Esophagus squamous epithelium (tissue), 5 donors: ENCODE measurements around the gene TBC1D14. TPM values are rescaled to one million over a fixed set of nuclear protein-coding genes. Genes with fewer than 3 reads are reported as not detected.
A peak's percentile ranks its signal among the peaks of the same experiment; 100 is the strongest.

ENCODE experiments used
- DNase-seq: peaks from one replicate; lab custom pipeline; 2025; lab: John Stamatoyannopoulos, UW
- H3K27ac ChIP-seq, 4 donors: fragments of 200-600 bp; sonication (generic); one replicate each; pipeline ENCODE4 v1.5.1; 2016 to 2019; ENCODE audit warnings: mild to moderate bottlenecking in 1 of 4
- H3K27me3 ChIP-seq, 4 donors: fragments of 200-600 bp; sonication (generic); 1 replicate in 3 of 4; 2 replicates in 1 of 4; pipeline versions ENCODE4 v1.5.1 to v1.6.0; 2017 to 2021; ENCODE audit warnings: antibody characterized with exemption in 1 of 4
- H3K36me3 ChIP-seq, 3 donors: fragments of 200-600 bp; sonication (generic); one replicate each; pipeline ENCODE4 v1.5.1; 2016 to 2019
- H3K4me1 ChIP-seq, 3 donors: fragments of 200-600 bp; sonication (generic); one replicate each; pipeline ENCODE4 v1.5.1; 2017 to 2019
- H3K4me3 ChIP-seq, 4 donors: fragments of 200-600 bp; sonication (generic); 1 replicate in 3 of 4; 2 replicates in 1 of 4; pipeline ENCODE4 v1.5.1; 2016 to 2019; ENCODE audit warnings: mild to moderate bottlenecking in 2 of 4, moderate library complexity in 1 of 4
- H3K9me3 ChIP-seq, 3 donors: fragments of 200-600 bp; sonication (generic); one replicate each; pipeline ENCODE4 v1.5.1; 2016 to 2019
- POLR2A ChIP-seq, 4 donors: fragments of 450-650 bp; IDR thresholded peaks; one replicate each; pipeline ENCODE4 v1.6.1; 2017; ENCODE audit warnings: antibody characterized with exemption in 4 of 4, mild to moderate bottlenecking in 4 of 4, moderate library complexity in 3 of 4
- WGBS, 2 donors: methylation state at CpG; one replicate each; pipeline ENCODE4 v1.1.5; 2018; 5-methylcytosine and 5-hydroxymethylcytosine counted together
- intact Hi-C: fragments of 100-400 bp; cut with DNase I; formaldehyde crosslinking; loops from one replicate; pipeline ENCODE4 v1.15.0; 2022
- total RNA-seq, 4 donors: library from RNA; depleted of rRNA; stranded (reverse); fragments of >200 nt; gene quantifications; one replicate each; pipeline ENCODE4 v1.1.0, GENCODE V29; 2016
- TF ChIP-seq, protein P1 (sequence below), 6 experiments: fragments of 450-650 bp in 4 of 6; fragments of 200-600 bp in 2 of 6; sonication (generic) in 2 of 6; IDR thresholded peaks; one replicate each; pipeline ENCODE4 v1.5.1; 2016 to 2019; ENCODE audit warnings: antibody characterized with exemption in 6 of 6, mild to moderate bottlenecking in 4 of 6, moderate library complexity in 4 of 6
- donor health status: DM: yes; HTN: yes; CAD: no.

Gene TBC1D14
- total RNA-seq, 4 donors from 2014 or later: 28.2 to 50.4 (median 42.1) TPM

DNA sequence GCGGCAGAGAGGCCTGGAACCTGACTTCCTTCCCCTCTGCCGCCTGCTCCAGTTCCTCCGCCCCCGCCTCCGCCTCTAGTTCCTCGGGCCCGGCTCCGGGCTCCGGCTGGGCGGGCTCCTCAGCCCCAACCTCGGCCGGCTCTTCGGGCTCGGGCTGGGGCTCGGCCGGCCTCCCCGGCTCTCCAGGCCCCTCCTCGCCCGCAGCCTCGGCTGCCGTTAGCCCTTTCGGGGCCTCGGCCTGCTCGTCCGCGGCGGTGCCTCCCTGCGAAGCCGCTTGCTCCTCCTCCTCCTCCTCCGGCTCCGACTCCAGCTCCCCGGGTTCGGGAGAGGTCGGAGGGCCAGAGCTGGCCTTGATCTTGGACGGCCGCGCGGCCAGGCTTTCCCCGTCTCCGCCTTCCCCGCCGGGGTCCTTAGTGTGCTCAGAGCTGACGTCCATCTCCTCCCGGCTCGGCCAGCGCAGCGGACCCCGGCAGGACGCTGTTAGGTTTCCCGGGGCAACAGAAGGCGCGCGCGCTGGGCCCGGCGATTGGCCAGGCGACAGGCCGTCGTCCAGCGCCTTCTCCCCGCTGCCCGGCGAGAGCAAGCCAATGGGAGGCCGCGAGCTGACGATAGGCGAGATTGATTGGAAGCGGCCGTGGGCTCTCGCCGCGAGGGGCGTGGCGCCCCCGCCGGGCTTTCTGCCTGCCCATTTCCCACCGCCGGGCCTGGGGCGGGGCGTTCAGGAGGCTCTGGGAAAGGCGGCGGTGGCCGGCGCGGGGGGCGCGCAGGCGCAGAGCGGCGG lies 133.1 kb downstream of the TBC1D14 start:
- intact Hi-C loops: loop anchor here (10.0 kb wide), 1 partner anchor 138 kb away; the partner anchor contains the start of gene TBC1D14
- DNase-seq: peak; percentile 71
- Histone ChIP-seq H3K9me3 (no peaks in the 10 kb centered on the region), H3K4me3 (peak overlapping the region; percentile 74 to 83 (median 78)), H3K27ac (peak overlapping the region; percentile 75 to 96 (median 84)), H3K27me3 (no peaks in the 10 kb centered on the region), H3K4me1 (peaks cover 35 to 55% (median 38%) of the 10 kb centered on the region in 3 donors), H3K36me3 (peaks cover 0 to 11% (median 0%) of the 10 kb centered on the region in 3 donors)
- 2% methylated on average over 11 to 16 of the region's 90 CpGs for WGBS, 2 donors
- TF ChIP-seq POLR2A (IDR thresholded peaks at IDR 0.05): no peak
- TF ChIP-seq, protein P1, sequence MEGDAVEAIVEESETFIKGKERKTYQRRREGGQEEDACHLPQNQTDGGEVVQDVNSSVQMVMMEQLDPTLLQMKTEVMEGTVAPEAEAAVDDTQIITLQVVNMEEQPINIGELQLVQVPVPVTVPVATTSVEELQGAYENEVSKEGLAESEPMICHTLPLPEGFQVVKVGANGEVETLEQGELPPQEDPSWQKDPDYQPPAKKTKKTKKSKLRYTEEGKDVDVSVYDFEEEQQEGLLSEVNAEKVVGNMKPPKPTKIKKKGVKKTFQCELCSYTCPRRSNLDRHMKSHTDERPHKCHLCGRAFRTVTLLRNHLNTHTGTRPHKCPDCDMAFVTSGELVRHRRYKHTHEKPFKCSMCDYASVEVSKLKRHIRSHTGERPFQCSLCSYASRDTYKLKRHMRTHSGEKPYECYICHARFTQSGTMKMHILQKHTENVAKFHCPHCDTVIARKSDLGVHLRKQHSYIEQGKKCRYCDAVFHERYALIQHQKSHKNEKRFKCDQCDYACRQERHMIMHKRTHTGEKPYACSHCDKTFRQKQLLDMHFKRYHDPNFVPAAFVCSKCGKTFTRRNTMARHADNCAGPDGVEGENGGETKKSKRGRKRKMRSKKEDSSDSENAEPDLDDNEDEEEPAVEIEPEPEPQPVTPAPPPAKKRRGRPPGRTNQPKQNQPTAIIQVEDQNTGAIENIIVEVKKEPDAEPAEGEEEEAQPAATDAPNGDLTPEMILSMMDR (IDR thresholded peaks at IDR 0.05): peak in 4 of 6 experiments; percentile 68 to 84 (median 73)

DNA sequence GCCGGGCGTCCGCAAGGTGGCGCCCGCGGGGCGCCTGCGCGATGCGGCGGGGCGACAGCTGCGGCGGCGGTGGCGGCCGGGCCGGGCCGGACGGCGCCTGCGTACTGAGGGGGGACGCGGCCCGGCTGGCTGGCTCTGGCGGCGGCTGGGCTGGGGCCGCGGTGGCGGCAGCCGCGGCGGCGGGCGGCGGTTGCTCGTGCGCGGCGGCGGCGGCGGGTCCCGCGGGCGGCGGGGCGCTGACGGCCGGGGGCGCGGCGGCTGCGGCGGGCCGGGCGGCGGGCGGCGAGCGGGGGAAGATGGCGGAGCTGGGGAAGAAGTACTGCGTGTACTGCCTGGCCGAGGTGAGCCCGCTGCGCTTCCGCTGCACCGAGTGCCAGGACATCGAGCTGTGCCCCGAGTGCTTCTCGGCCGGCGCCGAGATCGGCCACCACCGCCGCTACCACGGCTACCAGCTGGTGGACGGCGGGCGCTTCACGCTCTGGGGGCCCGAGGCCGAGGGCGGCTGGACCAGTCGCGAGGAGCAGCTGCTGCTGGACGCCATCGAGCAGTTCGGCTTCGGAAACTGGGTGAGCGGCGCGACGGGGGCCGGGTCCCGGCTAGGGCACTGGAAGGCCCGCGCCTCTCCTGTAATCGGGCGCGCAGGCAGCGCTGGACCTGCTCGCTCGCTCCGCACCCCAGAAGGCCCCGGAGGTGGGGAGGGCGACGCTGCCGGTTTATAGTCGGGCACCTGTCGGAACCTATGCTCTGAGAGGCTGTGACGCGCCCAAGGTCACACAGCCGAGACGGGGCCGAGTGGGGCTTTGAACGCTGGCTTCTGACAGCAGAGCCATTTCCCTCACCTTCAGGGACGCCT lies 133.9 kb downstream of the TBC1D14 start, which contains the start of gene TADA2B:
TADA2B (plus strand) TSS at position 89 of the 853 bp plus-strand sequence; CDS start at position 297, 208 bp downstream.
- 0% methylated on average over 7 of the region's 119 CpGs; no CpG with 5 or more reads in 1 of the 2 donors for WGBS, 2 donors
- Histone ChIP-seq H3K27me3 (no peaks in the 10 kb centered on the region), H3K4me1 (peaks cover 35 to 60% (median 38%) of the 10 kb centered on the region in 3 donors), H3K9me3 (no peaks in the 10 kb centered on the region), H3K27ac (peak within 1 kb of the TSS; percentile 90 to 96 (median 94)), H3K4me3 (peak within 1 kb of the TSS; percentile 74 to 100 (median 96)), H3K36me3 (peaks cover 0 to 18% (median 0%) of the 10 kb centered on the region in 3 donors)
- intact Hi-C loops: loop anchor here (10.0 kb wide), 1 partner anchor 139 kb away; the partner anchor contains the start of gene TBC1D14
- TF ChIP-seq POLR2A (IDR thresholded peaks at IDR 0.05): no peak
- no peak for DNase-seq

DNA sequence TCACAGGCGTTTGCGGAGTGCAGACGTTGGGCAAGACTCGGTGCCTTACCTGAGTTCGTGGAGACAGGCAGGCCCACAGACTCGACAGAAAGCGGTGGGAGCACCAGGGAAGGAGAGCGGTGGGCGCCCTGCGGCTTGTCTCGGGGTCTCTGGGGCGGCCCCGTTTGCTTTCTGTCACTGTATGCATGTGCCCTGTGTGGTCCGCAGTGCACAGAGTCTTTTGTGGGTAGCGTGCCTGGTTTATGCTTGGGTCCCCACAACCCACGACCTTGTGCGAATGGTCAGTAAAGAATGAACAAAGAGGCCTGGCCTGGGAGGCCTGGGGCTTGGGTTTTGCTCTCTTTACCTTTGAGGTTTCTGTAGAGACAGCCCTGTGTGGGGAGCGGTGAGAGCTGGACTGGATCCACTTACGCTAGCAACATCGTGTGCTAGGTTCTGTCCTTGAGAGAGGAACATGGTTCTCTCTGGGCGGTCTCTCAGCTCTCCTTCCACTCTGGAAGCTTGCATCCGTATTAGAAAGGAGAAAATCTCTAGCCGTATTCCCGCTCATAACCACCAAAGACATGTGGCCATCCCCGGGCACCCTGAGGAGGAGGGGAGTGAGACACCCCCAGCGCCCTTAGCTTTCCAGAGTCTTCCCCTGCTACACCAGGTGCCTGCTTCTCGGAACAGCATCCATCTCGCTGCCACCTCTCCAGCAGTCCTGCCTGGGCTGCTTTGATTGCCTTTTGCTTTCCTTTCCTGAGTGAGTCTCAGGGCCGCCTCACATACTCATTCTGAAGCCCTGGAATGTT lies 134.7 kb downstream of the TBC1D14 start:
- TF ChIP-seq POLR2A (IDR thresholded peaks at IDR 0.05): no peak
- TF ChIP-seq, protein P1 (IDR thresholded peaks at IDR 0.05): no peak
- peak overlapping the region; percentile 73 to 100 (median 96) for H3K4me3 ChIP-seq
- H3K27me3 ChIP-seq: no peaks in the 10 kb centered on the region
- H3K4me1 ChIP-seq: peaks cover 35 to 60% (median 38%) of the 10 kb centered on the region in 3 donors
- no peak for DNase-seq
- WGBS, 2 donors: 15 to 31% methylated on average over 4 to 8 of the region's 29 CpGs
- H3K36me3 ChIP-seq: peaks cover 0 to 18% (median 0%) of the 10 kb centered on the region in 3 donors
- peak overlapping the region; percentile 90 to 96 (median 94) for H3K27ac ChIP-seq
- intact Hi-C loops: loop anchor here (10.0 kb wide), 1 partner anchor 140 kb away; the partner anchor contains the start of gene TBC1D14
- no peaks in the 10 kb centered on the region for H3K9me3 ChIP-seq

DNA sequence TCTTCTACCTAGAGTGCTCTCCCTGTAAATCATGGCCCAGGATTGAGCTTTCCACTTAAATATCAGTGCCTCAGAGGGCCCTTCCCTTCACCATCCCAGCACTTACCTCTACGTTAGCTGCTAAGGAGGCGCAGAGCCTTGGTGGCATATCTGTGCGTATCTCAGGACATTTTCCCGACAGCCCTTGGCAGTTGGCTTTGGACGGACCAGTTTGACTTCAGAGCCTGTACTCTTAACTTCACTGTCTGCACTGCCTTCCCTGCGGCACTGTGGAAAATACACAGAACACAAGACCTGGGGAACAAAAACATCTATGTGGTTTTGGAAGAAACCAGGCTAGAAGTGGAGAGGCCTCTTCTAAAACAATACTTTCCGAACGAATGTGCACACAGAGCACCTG lies 135.9 kb downstream of the TBC1D14 start:
- Histone ChIP-seq H3K9me3 (no peaks in the 10 kb centered on the region), H3K4me3 (peak overlapping the region in 1 of 4 donors; percentile 12), H3K27me3 (no peaks in the 10 kb centered on the region), H3K27ac (peak overlapping the region in 1 of 4 donors; percentile 4), H3K36me3 (peaks cover 0 to 26% (median 0%) of the 10 kb centered on the region in 3 donors), H3K4me1 (peaks cover 35 to 69% (median 38%) of the 10 kb centered on the region in 3 donors)
- intact Hi-C loops: loop anchor here (10.0 kb wide), 1 partner anchor 141 kb away; the partner anchor contains the start of gene TBC1D14
- TF ChIP-seq, protein P1 (IDR thresholded peaks at IDR 0.05): no peak
- no peak for TF ChIP-seq POLR2A (IDR thresholded peaks at IDR 0.05)
- no peak for DNase-seq
- 76 to 79% methylated on average over 6 to 8 of the region's 8 CpGs for WGBS, 2 donors
